Activated CD4-positive, alpha-beta T cell treated with anti-CD3 and anti-CD28 coated beads, Interleukin-2, amount 50 U/mL, for 24 hours (primary cell): ENCODE results near the gene TAOK1.

Source experiments
- DNase-seq, 2 donors: peaks; one replicate each; pipeline ENCODE4 v3.0.0-alpha.2; 2020; ENCODE audit warnings: low read depth in 1 of 2, low spot score in 1 of 2

The TAOK1 gene

GRCh38 chr17:29581583-29582253 is 191.6 kb downstream of the TAOK1 start:
- DNase-seq: no peak

GRCh38 chr17:29582254-29582765 is 192.1 kb downstream of the TAOK1 start:
- no peak for DNase-seq

- DNase-seq: no peak
Observed at GRCh38 chr17:29582772-29583171, 192.6 kb downstream of the TAOK1 start.

GRCh38 chr17:29583324-29584248 is 193.4 kb downstream of the TAOK1 start:
- no peak for DNase-seq

GRCh38 chr17:29584452-29585079 is 194.4 kb downstream of the TAOK1 start:
- no peak for DNase-seq

- DNase-seq: no peak
Observed at GRCh38 chr17:29585080-29585751, 195.1 kb downstream of the TAOK1 start.

GRCh38 chr17:29586676-29587469 is 196.7 kb downstream of the TAOK1 start:
- DNase-seq: no peak

- DNase-seq: no peak
Observed at GRCh38 chr17:29587591-29587990, 197.4 kb downstream of the TAOK1 start.

GRCh38 chr17:29588017-29588561 is 197.9 kb downstream of the TAOK1 start:
- DNase-seq: no peak

GRCh38 chr17:29588562-29589411 is 198.6 kb downstream of the TAOK1 start:
- DNase-seq: peak in 1 of 2 donors; percentile 37

GRCh38 chr17:29589524-29590410 is 199.6 kb downstream of the TAOK1 start, which contains the start of gene GIT1:
TSS of gene GIT1 (minus strand) at chr17:29589648. CDS start at chr17:29589378, 270 bp downstream.
- peak; percentile 58 to 67 for DNase-seq

GRCh38 chr17:29590411-29591145 is 200.4 kb downstream of the TAOK1 start:
- no peak for DNase-seq

GRCh38 chr17:29591146-29591736 is 201.1 kb downstream of the TAOK1 start:
- DNase-seq: no peak

- DNase-seq: peak; percentile 63 to 74
Observed at GRCh38 chr17:29591737-29592608, 201.8 kb downstream of the TAOK1 start.

- no peak for DNase-seq
Observed at GRCh38 chr17:29592850-29593551, 202.8 kb downstream of the TAOK1 start, which contains the start of gene ANKRD13B. TSS of gene ANKRD13B (plus strand) at chr17:29593132. CDS start at chr17:29593622, 490 bp downstream.
